ENCODE results near the gene IQCK. TPM values are rescaled to one million over a fixed set of nuclear protein-coding genes. Genes with fewer than 3 reads are reported as not detected.

IQCK gene
- total RNA-seq, 2 experiments from 2014 or later, result 0.81 to 0.97 TPM

DNA sequence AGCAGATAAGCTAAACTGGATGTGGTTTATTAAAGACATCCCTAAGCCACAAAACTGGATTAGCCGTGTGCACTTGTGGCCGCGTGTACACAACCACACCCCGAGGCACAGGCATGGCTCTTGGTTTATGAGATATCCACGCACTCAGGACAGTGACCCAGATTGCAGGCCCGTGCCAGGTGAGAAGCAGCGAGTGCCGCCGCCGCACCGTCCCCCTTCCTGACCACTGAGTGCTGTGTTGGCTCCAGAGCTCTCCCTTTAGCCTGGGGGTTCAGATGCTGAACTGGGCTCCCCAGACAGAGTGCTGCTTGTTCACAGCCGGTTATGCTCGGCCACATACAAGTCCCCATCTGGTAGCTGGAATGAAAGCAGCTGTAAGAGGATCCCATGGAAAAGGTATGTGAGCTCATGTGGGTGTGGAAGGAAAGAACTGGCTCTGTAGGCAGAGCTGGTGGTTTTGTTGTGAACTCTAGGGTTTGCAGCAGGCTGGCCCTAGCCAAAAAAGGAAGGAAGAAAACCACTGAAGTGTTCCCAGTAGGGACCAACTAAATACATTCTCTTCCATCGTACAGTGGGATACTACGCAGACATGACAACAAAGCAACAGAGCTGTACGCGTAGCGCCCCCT is 29.6 kb upstream of the IQCK start:
- no peaks in the 10 kb centered on the region for H3K27me3 Mint-ChIP-seq (ENCODE audit: low read depth)
- POLR2A ChIA-PET, result no interaction called here

DNA sequence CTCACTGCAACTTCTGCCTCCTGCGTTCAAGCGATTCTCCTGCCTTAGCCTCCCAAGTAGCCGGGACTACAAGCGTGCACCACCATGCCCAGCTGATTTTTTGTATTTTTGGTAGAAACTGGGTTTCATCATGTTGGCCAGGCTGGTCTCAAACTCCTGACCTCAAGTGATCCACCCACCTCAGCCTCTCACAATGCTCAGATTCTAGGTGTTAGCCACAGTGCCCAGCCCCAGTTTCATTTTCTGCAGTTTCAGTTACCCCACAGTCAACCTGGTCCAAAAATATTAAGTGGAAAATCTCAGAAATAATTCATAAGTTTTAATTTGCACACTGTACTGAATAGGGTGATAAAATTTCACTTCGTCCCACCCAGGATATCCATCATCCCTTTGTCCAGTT is 28.7 kb upstream of the IQCK start:
- H3K4me1 Mint-ChIP-seq (ENCODE audit: low read depth), result peaks cover 29% of the 10 kb centered on the region
- ATAC-seq, result no peak
- ChIA-PET POLR2A (no interaction called here), CTCF (no interaction called here)
- DNase-seq, result no peak
- H3K4me3 Mint-ChIP-seq, result no peak overlapping the region
- no peaks in the 10 kb centered on the region for H3K27me3 Mint-ChIP-seq (ENCODE audit: low read depth)
- H3K36me3 Mint-ChIP-seq (ENCODE audit: low read depth), result peaks cover 41% of the 10 kb centered on the region
- H3K27ac Mint-ChIP-seq, result no peak overlapping the region
- H3K9me3 Mint-ChIP-seq (ENCODE audit: insufficient read depth), result no peaks in the 10 kb centered on the region

More for the DNA sequence above, 29.6 kb upstream of the IQCK start:
- Mint-ChIP-seq H3K27ac (no peak overlapping the region), H3K9me3 (ENCODE audit: insufficient read depth) (no peaks in the 10 kb centered on the region), H3K4me1 (ENCODE audit: low read depth) (peaks cover 29% of the 10 kb centered on the region), H3K4me3 (no peak overlapping the region), H3K36me3 (ENCODE audit: low read depth) (peaks cover 46% of the 10 kb centered on the region)
- CTCF ChIA-PET, result no interaction called here
- no peak for DNase-seq
- ATAC-seq, result no peak

DNA sequence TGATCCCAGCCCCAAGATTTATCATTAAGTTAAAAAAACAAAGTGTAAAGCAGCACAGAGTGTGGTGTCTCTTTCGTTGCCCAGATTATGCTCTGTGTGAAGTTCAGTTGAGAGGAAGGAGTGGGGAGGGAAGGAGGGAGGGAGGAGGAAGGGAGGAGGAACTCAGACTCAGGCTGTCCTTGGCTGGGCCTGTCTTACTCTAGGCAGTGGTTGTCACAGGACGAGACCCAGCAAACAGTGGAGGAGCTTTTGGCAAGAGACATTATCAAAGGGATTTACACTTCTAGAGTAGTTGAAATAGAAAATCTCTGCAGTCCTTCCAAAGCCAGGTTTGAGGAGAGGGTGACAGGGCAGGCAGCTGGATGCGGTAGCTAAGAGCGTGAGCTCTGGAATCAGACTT is 27.9 kb upstream of the IQCK start:
- ATAC-seq (no peak), DNase-seq (no peak)
- POLR2A ChIA-PET, result no interaction called here
- Mint-ChIP-seq H3K4me3 (no peak overlapping the region), H3K27me3 (ENCODE audit: low read depth) (no peaks in the 10 kb centered on the region), H3K27ac (no peak overlapping the region), H3K9me3 (ENCODE audit: insufficient read depth) (no peaks in the 10 kb centered on the region), H3K4me1 (ENCODE audit: low read depth) (peaks cover 29% of the 10 kb centered on the region), H3K36me3 (ENCODE audit: low read depth) (peaks cover 36% of the 10 kb centered on the region)
- CTCF ChIA-PET, result no interaction called here

DNA sequence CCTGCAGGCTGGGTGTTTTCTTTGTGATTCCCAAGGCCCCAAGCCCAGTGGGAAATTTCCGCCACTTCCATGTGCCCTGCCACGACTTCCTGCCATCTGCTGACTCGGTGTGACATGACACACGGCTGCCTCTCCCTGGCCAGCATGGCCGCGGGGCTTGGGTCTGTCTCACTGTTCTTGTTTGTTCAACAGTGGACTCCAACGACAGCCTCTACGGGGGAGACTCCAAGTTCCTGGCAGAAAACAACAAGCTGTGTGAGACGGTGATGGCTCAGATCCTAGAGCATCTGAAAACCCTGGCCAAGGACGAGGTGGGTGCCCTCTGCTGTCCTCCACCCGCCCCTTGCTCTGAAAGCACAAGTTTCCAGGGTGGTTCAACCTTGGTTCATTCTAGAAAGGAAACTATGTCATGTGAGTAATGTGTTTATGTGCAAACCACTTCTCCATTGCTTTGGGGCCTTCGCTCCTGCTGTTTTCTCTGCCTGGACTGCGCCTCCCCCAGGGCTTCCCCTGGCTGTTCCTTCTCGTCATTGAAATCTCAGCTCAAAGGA is 26.8 kb upstream of the IQCK start:
- Mint-ChIP-seq H3K9me3 (ENCODE audit: insufficient read depth) (no peaks in the 10 kb centered on the region), H3K4me1 (ENCODE audit: low read depth) (peaks cover 33% of the 10 kb centered on the region), H3K27me3 (ENCODE audit: low read depth) (no peaks in the 10 kb centered on the region), H3K27ac (peak overlapping the region; percentile 25), H3K4me3 (no peak overlapping the region), H3K36me3 (ENCODE audit: low read depth) (peaks cover 29% of the 10 kb centered on the region)
- ChIA-PET POLR2A (no interaction called here), CTCF (no interaction called here)
- DNase-seq, result no peak
- ATAC-seq, result no peak

DNA sequence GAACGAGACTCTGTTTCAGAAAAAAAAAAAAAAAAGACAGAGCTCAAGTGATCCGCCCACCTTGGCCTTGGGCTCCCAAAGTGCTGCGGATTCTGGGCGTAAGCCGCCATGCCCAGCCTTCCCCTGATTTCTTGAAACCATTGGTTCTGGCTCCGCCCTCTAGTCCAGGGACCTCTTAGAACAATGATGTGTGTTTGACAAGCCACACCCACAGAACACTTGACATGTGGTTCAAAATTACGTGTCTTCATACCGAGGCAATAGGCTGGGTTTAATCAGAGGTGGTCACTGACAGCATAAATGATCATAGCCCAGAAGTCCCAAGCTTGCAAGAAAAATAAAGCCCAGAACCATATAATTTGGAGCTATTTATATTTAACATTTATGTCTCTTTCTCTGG is 23.1 kb upstream of the IQCK start:
- peaks cover 38% of the 10 kb centered on the region for H3K4me1 Mint-ChIP-seq (ENCODE audit: low read depth)
- POLR2A ChIA-PET, result no interaction called here

DNA sequence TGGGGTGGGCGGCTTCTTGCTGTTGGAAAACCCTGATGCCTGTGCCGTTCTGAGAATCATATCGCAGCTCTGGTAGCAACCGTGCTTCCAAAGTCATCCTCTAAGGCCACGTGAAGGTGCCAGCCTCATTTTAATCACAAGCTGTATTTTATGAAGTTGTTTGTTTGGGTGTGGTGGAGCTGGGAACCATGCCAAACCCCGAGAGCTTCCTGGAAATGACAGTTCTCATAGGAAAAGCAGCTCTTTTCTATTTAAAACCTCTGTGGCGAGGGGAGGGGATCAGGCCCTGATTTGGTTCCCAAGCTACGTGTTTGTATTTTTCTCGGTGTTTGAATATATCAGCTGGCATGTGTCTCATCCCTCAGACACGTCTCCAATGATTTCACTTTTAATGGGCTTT is 21.7 kb upstream of the IQCK start:
- Mint-ChIP-seq H3K4me1 (ENCODE audit: low read depth) (peaks cover 31% of the 10 kb centered on the region), H3K4me3 (no peak overlapping the region), H3K36me3 (ENCODE audit: low read depth) (peaks cover 46% of the 10 kb centered on the region), H3K27me3 (ENCODE audit: low read depth) (no peaks in the 10 kb centered on the region), H3K9me3 (ENCODE audit: insufficient read depth) (no peaks in the 10 kb centered on the region), H3K27ac (peak overlapping the region; percentile 57)
- ChIA-PET POLR2A (no interaction called here), CTCF (interaction anchor here (0.7 to 1.4 kb wide), 6 partner anchors 47 to 211 kb away, joined by 3 to 5 read pairs (median 4); partner anchors contain the start of gene VPS35L)
- ATAC-seq, result peak; percentile 58
- peak; percentile 60 for DNase-seq

More for the DNA sequence above, 23.1 kb upstream of the IQCK start:
- no peak overlapping the region for H3K4me3 Mint-ChIP-seq
- CTCF ChIA-PET, result interaction anchor here (1.3 kb wide), 1 partner anchor 24 kb away, joined by 3 read pairs; no protein-coding TSS in a partner anchor
- no peaks in the 10 kb centered on the region for H3K9me3 Mint-ChIP-seq (ENCODE audit: insufficient read depth)
- no peak overlapping the region for H3K27ac Mint-ChIP-seq
- DNase-seq (no peak), ATAC-seq (no peak)
- peaks cover 38% of the 10 kb centered on the region for H3K36me3 Mint-ChIP-seq (ENCODE audit: low read depth)
- no peaks in the 10 kb centered on the region for H3K27me3 Mint-ChIP-seq (ENCODE audit: low read depth)

DNA sequence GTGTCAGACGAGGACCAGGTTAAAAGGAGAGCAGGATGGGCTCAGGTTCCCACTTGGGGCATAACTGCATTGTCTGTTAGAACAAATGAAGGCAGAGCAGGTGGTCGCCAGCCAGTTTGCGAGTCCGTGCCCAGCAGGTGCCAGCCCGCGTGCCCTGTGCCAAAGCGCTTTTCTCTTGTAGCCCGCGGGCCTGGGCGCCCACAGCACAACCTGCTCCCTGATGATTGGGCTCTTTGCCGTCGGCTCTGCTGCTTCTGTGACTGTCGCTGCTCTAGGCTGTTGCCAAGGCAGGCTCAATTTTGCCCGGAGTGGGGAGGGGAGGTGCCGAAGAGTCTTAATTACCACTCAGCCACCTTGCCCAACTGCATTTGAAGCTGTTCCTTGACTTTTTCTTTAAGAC is 21.1 kb upstream of the IQCK start:
- ATAC-seq, result no peak
- H3K4me3 Mint-ChIP-seq, result no peak overlapping the region
- H3K9me3 Mint-ChIP-seq (ENCODE audit: insufficient read depth), result no peaks in the 10 kb centered on the region
- DNase-seq, result no peak
- peaks cover 29% of the 10 kb centered on the region for H3K4me1 Mint-ChIP-seq (ENCODE audit: low read depth)
- CTCF ChIA-PET, result interaction anchor here (0.7 to 1.4 kb wide), 6 partner anchors 46 to 210 kb away, joined by 3 to 5 read pairs (median 4); partner anchors contain the start of gene VPS35L
- POLR2A ChIA-PET, result no interaction called here
- H3K27me3 Mint-ChIP-seq (ENCODE audit: low read depth), result no peaks in the 10 kb centered on the region
- H3K36me3 Mint-ChIP-seq (ENCODE audit: low read depth), result peaks cover 47% of the 10 kb centered on the region
- no peak overlapping the region for H3K27ac Mint-ChIP-seq

DNA sequence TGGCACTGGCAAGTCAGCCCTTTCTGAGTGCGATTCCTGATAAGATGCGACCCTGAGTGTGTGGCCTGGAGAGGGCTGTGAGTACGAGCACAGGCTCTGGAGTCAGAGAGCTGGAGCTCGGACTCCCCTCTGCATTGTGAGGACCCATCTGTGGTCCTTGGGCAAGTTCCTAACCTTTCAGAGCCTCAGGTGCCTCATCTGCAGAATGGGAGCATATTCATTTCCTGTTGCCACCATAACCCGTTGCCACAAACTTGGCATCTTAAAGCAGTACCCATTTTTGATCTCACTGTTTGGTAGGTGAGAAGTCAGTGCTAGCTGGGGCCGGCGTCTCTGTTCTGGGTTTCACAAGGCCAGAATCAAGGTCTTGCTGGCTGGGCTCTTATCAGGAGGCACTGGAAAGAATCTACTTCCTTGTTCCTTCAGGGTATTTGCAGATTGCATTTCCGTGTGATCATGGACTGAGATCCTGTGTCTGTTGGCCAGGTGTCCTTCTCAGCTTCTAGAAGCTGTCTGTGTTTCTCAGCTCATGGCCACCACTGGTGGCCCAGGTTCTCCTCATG is 20.2 kb upstream of the IQCK start:
- no peak for ATAC-seq
- ChIA-PET POLR2A (no interaction called here), CTCF (no interaction called here)
- peaks cover 49% of the 10 kb centered on the region for H3K36me3 Mint-ChIP-seq (ENCODE audit: low read depth)
- H3K4me1 Mint-ChIP-seq (ENCODE audit: low read depth), result peaks cover 29% of the 10 kb centered on the region
- no peak for DNase-seq
- H3K27me3 Mint-ChIP-seq (ENCODE audit: low read depth), result no peaks in the 10 kb centered on the region
- no peak overlapping the region for H3K4me3 Mint-ChIP-seq
- H3K27ac Mint-ChIP-seq, result no peak overlapping the region
- no peaks in the 10 kb centered on the region for H3K9me3 Mint-ChIP-seq (ENCODE audit: insufficient read depth)

DNA sequence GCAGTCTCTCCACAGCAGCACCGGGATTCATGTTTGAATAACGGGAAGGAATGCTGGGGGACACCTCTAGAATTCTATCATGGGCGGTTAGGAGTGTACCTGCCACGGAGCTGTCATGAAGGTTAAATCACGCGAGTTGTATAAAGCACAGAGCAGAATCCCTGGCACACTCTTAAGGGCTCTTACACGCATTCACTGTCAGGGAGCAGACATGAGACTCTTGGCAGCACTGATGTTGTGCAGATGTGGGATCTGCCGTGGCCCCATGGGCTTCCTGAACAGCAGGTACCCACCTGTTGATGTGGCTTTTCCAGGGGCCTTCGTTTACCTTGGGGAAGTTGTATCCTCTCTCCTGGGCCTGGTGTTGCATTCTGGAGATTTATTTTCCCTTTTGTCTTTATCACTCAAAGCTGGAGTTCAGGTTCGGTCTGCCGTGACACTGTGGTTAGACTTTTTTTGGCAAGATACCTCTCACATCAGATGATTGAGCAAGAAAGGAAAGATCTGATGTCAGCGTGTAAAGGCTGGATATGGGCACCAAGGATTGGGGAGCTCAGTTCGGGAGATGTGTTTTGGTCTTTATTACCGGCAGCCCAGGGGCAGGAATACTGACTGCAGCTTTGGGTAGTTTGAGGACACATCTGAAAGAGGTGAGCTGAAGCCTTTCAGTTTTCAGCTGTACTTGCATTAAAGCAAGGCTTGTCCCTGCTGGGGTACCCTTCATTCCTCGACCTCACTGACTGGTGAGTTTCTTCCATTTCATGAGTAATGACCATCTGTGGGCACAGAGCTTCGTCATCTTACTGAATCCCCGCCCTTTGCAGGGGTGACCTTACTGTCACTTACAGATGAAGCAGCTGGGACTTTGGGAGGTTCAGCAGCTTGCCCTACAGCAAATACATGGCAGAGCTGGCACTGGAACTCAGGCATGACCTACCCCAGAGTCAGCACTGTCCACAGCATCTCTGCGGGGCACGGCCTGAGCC is 19.3 kb upstream of the IQCK start:
- ChIA-PET CTCF (interaction anchor here (1.0 kb wide), 2 partner anchors 115 to 143 kb away, joined by 3 read pairs; partner anchors contain the start of gene VPS35L), POLR2A (no interaction called here)
- Mint-ChIP-seq H3K27ac (no peak overlapping the region), H3K4me3 (no peak overlapping the region), H3K9me3 (ENCODE audit: insufficient read depth) (no peaks in the 10 kb centered on the region), H3K27me3 (ENCODE audit: low read depth) (no peaks in the 10 kb centered on the region), H3K36me3 (ENCODE audit: low read depth) (peaks cover 55% of the 10 kb centered on the region), H3K4me1 (ENCODE audit: low read depth) (peaks cover 29% of the 10 kb centered on the region)
- ATAC-seq (no peak), DNase-seq (no peak)

DNA sequence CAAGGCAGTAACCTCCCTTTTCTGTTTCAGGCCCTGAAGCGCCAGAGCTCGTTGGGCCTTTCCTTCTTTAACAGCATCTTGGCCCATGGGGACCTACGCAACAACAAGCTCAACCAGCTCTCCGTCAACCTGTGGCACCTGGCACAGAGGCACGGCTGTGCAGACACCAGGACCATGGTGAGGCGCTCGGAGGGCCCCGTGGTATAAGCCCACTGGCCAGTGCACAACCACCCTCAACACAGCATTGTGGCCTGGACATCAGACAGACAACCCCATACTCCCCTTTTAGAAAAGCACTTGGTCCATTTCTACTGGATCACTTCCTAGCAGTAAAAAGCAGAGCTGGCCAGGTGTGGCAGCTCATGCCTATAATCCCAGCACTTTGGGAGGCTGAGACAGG is 18.6 kb upstream of the IQCK start:
- POLR2A ChIA-PET, result no interaction called here
- no peak overlapping the region for H3K27ac Mint-ChIP-seq
- no peaks in the 10 kb centered on the region for H3K9me3 Mint-ChIP-seq (ENCODE audit: insufficient read depth)
- ATAC-seq (no peak), DNase-seq (no peak)
- CTCF ChIA-PET, result interaction anchor here (1.0 kb wide), 2 partner anchors 116 to 144 kb away, joined by 3 read pairs; partner anchors contain the start of gene VPS35L
- H3K36me3 Mint-ChIP-seq (ENCODE audit: low read depth), result peaks cover 57% of the 10 kb centered on the region
- H3K27me3 Mint-ChIP-seq (ENCODE audit: low read depth), result no peaks in the 10 kb centered on the region
- no peak overlapping the region for H3K4me3 Mint-ChIP-seq
- peaks cover 29% of the 10 kb centered on the region for H3K4me1 Mint-ChIP-seq (ENCODE audit: low read depth)

DNA sequence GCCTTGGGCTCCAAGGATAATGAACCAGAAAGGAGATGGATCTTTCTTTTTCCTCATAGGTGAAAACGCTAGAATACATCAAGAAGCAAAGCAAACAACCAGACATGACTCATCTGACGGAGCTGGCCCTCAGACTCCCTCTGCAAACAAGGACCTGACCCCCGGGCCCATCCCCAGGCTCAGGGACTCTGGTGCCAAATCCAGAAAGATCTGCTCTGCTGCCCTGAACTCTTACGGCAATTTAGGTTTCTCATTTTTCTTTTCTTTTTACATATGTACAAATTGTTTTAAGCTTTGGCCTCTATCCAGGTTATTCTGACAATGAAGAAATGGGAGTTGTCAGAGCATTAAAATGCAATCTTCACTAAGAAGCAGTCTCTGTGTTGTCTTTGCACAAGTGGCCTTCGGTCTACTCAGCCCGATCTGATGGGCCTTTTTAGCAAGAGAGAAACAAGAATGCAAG is 17.7 kb upstream of the IQCK start:
- ATAC-seq (no peak), DNase-seq (no peak)
- Mint-ChIP-seq H3K27ac (no peak overlapping the region), H3K4me1 (ENCODE audit: low read depth) (peaks cover 29% of the 10 kb centered on the region), H3K27me3 (ENCODE audit: low read depth) (no peaks in the 10 kb centered on the region), H3K4me3 (no peak overlapping the region), H3K9me3 (ENCODE audit: insufficient read depth) (no peaks in the 10 kb centered on the region), H3K36me3 (ENCODE audit: low read depth) (peaks cover 64% of the 10 kb centered on the region)
- ChIA-PET POLR2A (no interaction called here), CTCF (no interaction called here)

All from activated CD8-positive, alpha-beta T cell treated with anti-CD3 and anti-CD28 coated beads, Interleukin-2, amount 10 ng/mL, durations not matched to agents 7 days and 5 days (primary cell).